HK-2 (cell line): Measurements from ENCODE around the gene ZGPAT.

ENCODE experiments used
- DNase-seq: peaks from one replicate; pipeline ENCODE4 v3.0.0-alpha.2; 2018; ENCODE audit not compliant: unreplicated experiment

Gene ZGPAT

DNA sequence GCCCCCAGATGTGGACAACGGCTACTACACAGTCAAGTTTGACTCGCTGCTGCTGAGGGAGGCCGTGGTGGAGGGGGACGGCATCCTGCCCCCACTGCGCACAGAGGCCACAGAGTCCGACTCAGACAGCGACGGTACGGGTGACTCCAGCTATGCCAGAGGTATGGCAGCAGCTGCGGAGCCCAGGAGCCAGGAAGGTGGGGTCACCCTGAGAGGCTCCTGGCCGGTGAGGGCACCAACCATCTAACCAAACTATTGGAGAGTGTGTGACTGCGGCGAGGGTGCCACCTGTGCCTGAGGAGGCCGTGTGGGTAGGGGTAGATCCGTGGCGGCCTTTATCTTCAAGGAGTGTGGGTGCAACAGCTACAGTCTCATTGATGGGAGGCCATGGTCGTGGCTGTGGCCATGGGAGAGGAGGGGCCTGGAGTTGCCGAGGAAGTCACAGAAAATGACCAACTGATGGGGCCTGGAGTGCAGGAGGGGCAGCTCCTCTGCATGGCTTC, 25.8 kb downstream of the ZGPAT start:
- no peak for DNase-seq

DNA sequence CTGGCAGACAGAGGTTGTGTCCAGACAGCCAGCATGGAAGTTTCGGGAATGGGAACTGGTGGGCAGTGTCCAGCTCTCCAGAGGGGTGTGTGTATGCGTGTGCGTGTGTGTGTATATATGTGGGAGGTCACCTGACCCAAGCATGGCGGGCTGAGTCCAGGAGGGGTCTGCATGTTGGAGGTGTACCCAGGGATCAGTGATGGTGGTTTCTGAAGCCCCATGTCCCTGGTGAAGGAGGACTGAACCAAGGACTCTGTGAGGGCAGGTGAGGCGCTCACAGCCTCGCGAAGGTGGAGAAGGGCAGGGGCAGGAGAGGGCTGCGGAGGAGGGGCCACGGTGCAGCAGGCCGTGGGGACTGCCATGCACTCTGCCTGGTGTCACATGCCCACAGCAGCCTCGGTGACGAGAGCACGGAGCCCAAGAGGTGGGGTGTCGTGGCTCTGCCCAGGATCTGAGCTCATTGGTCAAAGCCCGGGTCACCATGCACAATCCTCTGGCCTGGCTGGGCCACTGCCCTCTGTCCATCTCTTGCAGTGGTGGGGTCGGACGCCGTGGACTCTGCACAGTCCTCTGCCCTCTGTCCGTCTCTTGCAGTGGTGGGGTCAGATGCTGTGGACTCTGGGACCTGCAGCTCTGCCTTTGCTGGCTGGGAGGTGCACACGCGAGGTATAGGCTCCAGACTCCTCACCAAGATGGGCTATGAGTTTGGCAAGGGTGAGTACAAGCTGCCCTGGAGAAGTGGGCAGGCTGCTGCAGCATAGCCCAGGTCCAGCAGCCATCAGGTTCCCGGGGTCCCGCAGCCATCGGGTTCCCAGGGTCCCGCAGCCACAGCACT, 26.5 kb downstream of the ZGPAT start:
- no peak for DNase-seq

DNA sequence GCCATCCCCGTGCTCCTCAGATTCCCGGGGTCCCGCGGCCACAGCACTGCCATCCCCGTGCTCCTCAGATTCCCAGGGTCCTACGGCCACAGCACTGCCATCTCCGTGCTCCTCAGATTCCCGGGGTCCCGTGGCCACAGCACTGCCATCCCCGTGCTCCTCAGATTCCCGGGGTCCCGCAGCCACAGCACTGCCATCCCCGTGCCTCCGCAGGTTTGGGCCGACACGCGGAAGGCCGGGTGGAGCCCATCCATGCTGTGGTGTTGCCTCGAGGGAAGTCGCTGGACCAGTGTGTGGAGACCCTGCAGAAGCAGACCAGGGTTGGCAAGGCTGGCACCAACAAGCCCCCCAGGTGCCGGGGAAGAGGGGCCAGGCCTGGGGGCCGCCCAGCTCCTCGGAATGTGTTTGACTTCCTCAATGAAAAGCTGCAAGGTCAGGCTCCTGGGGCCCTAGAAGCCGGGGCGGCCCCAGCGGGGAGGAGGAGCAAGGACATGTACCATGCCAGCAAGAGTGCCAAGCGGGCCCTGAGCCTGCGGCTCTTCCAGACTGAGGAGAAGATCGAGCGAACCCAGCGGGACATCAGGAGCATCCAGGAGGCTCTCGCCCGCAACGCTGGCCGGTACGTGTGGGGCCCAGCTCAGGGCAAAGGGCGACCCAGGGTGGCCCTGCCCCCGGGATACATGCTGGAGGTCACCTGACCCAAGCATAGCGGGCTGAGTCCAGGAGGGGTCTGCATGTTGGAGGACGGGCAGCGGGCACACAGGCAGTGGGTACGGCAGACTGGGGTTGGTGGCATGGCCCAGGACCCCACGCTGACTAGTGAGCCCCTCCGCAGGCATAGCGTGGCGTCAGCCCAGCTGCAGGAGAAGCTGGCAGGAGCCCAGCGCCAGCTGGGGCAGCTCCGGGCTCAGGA, 27.4 kb downstream of the ZGPAT start:
- DNase-seq = no peak

DNA sequence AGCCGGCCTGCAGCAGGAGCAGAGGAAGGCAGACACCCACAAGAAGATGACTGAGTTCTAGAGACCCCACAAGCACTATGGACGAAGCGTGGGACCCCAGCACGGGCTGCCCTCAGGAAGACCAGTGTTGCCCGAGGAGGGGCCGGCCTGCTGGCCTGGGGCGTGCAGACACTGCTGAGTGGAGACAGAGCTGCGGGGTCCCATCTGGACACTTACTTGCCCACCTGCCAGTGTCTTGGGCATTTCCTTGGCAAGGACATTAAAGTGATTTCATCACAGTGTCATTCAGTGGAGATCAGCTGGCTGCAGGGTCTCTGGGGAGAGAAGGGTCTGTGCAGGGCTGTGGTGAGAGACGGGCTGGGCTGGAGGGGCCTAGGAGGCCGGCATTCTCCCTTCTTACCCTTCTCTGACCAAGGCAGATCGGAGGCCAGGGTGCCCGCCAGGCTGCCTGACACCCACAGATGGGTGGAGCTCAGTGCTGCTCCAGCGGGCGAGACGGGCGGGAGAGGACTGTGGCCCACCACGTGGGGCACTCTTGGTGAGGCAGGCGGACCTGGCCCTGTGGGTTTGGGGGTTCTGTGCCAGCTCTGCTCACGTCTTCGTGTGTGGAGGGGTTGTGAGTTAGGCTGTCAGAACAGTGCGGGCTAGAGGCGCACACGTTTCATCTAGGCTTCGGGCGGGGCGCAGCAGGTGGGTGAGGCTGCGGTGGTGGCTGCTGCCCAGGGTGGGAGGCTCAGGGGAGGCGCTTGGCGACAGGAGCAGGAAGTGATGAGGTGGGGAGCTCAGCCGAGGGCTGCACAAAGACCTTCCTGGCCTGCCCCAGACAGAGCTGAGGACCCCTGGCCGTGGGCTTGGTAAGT, 28.2 kb downstream of the ZGPAT start, which contains the start of gene LIME1:
Gene LIME1 (plus strand): TSS at position 806 of the 860 bp plus-strand sequence. CDS start 886 bp downstream, outside the sequence.
- DNase-seq = no peak

DNA sequence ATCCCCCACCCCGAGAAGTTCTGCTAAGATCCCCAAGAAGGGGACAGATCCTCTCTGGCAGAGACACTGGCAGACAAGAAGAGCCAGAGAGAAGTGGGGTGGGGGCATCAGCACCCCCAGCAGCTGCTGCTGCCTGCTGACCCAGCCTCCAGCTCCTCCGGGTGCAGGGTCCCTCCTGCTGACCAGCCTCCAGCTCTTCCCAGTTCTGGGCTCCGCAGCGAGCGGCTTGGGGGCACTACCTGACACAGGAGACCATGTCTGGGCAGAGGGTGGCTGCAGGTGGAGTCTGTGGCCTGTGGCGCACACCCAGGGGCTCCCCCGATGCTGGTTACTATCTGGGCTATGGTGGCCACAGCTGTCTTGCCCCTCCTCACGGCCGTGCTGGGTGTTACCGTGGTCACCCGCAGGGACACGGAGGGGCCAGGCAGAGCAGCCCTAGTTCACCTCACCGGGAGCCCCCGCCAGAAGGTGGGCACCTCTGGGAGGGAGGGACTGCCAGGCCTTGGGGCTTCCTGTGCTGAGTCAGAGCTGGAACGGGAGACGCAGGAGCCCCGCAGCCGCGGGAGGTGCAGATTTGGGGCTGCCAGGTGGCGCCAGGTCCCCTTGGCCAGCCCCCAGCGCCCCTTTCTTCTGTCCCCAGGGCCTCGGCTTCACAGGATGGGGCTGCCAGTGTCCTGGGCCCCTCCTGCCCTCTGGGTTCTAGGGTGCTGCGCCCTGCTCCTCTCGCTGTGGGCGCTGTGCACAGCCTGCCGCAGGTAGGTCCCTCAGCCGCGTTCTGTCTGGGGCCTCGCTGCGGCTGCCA, 29.3 kb downstream of the ZGPAT start:
- no peak for DNase-seq

DNA sequence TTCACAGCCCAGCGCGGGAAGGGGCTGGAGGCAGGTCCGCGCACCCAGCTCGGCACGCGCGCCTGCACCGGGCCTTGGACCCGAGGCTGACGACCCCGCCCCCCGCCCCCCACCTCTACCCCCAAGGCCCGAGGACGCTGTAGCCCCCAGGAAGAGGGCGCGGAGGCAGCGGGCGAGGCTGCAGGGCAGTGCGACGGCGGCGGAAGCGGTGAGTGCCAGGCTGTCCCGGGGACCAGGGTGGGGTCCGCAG, 29.8 kb downstream of the ZGPAT start:
- no peak for DNase-seq

DNA sequence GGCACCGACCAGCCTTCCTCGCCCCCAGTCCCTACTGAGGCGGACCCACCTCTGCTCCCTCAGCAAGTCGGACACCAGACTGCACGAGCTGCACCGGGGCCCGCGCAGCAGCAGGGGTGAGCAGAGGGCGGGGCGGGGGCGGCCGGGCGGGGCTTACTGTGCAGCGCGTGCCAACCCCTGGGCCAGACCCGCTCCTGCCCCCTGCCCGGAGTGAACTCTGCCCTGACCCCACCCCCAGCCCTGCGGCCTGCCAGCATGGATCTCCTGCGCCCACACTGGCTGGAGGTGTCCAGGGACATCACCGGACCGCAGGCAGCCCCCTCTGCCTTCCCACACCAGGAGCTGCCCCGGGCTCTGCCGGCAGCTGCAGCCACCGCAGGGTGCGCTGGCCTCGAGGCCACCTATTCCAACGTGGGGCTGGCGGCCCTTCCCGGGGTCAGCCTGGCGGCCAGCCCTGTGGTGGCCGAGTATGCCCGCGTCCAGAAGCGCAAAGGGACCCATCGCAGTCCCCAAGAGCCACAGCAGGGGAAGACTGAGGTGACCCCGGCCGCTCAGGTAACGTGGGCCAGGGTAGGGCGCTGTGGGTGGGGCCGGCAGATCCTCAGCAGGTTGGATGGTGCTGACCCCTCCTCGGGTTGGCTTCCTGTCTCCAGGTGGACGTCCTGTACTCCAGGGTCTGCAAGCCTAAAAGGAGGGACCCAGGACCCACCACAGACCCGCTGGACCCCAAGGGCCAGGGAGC, 30.3 kb downstream of the ZGPAT start:
- DNase-seq = no peak

DNA sequence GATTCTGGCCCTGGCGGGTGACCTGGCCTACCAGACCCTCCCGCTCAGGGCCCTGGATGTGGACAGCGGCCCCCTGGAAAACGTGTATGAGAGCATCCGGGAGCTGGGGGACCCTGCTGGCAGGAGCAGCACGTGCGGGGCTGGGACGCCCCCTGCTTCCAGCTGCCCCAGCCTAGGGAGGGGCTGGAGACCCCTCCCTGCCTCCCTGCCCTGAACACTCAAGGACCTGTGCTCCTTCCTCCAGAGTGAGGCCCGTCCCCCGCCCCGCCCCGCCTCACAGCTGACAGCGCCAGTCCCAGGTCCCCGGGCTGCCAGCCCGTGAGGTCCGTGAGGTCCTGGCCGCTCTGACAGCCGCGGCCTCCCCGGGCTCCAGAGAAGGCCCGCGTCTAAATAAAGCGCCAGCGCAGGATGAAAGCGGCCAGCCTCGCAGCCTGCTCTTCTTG, 30.9 kb downstream of the ZGPAT start:
- DNase-seq = no peak

DNA sequence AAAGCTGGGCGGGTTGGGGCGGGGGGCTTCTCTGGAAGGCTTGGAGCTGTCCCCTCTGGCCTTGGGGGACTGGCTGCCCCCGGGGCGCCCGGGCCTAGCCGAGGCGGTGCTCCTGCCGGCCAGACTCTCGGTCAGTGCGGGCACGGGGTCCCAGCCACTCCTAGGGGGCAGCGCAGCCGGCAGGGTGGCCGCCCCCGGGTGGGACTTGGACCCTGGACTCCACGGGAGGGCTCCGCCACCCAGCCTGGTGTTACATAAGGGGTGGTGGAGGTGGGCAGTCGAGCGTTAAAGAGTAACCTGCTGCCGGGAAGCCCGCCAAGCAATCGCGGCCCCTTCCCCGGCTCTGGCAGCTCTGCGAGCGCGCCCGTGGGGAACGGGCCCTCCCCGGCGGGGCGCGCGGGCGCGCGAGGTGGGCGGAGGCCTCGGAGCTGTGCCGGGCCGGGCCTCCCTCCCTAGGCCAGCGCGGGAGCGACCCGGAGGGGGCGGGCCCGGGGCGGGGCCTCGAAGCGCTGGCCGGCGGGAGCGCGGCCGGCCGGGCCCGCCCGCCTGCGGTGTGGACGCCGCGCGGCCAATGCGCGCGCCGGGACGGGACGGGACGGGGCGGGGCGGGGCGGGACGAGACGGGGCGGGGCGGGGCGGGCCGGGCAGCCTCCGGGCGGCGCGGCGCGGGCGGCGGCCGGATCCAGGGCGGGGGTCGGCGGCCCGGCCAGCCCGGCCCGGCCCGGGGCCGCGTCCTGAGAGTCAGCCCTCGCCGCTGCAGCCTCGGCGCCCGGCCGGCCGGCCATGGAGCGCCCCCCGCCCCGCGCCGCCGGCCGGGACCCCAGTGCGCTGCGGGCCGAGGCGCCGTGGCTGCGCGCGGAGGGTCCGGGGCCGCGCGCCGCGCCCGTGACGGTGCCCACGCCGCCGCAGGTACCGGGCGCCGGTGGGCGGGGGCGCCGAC, 31.6 kb downstream of the ZGPAT start, which contains the start of gene SLC2A4RG:
Gene SLC2A4RG (plus strand): TSS at position 647 of the 940 bp plus-strand sequence. CDS start 137 bp downstream, at position 784.
- DNase-seq = peak; percentile 75

DNA sequence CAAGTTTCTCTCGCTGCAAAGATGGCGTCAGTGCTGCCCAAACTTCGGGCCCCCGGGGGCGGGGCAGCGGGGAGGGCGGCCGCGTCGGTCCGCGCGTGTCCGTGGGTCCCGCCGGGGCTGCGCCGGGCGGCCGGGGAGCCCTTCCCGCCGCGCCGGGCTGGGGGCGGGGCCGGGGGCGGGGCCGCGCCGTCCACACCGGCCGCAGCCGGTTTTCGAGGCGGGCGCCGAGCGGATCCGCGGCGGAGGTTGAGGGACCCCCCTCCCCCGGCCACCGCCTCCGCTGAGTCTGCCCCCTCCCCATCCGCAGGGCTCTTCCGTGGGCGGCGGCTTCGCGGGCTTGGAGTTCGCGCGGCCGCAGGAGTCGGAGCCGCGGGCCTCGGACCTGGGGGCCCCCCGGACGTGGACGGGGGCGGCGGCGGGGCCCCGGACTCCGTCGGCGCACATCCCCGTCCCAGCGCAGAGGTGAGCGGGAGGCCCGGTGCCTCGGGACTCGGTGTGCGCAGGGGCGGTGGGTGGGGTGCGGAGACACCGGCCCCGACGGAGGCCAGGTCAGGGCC, 32.3 kb downstream of the ZGPAT start:
- no peak for DNase-seq

DNA sequence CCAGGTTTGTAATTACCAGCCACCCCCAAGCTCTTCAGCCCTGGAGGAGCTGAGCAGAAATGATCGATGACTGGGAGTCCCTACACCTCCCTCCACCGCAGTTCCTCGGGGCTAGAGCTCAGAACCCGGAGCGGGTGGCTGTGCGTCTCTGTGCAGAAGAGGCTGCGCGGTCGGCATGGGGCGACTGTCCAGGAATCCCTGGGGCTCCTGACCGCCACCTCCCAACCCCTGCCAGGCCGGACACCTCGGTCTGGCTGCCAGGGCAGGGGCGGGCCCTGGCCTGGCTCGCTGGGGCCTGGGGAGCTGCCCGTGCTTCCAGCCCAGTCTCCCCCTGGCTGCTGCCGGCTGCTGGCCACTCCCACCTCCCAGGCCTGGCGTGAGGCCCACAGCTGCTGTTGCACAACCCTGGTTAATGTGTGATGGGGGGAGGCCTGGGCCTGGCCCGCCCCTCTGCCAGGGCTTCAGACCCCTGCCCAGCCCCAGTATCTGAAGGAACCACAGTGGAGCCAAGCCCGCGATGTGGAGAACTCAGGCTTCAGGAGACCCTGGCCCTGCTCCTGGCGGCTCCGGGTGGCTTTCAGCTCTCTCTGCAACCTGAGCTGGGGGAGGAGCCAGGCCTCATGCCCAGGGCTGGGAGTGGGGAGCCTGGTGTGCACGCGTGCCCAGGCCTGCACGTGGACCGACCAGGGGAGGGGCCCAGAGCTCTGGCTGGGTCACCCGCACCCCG, 33.0 kb downstream of the ZGPAT start:
- peak; percentile 96 for DNase-seq

DNA sequence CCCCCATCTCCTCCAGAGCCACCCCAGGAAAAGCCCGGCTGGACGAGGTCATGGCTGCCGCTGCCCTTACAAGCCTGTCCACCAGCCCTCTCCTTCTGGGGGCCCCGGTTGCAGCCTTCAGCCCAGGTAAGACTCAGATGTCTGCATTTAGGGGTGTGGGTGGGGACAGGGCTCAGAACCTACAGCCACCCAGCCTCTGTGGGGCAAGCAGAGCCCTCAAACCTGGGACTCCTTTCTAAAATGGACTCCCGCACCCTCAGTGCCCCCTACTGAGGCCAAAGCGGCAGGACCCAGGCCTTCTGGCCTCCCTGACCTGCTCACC, 33.5 kb downstream of the ZGPAT start:
- DNase-seq = no peak

DNA sequence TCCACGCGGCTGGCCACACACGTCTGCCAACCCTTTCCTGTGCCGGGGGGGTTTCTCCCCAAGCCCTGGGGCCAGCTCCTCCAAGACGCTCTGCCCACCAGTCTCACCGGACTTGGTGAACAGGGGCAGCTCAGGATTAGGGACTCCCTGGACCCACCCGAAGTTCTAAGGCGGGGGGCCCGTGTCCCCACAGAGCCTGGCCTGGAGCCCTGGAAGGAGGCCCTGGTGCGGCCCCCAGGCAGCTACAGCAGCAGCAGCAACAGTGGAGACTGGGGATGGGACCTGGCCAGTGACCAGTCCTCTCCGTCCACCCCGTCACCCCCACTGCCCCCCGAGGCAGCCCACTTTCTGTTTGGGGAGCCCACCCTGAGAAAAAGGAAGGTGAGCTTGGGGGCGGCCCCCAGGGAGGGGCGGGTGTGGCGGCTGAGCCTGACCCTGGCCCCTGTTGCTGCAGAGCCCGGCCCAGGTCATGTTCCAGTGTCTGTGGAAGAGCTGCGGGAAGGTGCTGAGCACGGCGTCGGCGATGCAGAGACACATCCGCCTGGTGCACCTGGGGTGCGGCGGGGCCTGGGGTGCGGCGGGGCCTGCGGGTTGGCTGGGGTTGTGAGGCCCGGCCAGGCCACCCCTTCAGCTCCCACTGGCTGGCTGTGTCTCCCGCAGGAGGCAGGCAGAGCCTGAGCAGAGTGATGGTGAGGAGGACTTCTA, 34.0 kb downstream of the ZGPAT start:
- DNase-seq = no peak

DNA sequence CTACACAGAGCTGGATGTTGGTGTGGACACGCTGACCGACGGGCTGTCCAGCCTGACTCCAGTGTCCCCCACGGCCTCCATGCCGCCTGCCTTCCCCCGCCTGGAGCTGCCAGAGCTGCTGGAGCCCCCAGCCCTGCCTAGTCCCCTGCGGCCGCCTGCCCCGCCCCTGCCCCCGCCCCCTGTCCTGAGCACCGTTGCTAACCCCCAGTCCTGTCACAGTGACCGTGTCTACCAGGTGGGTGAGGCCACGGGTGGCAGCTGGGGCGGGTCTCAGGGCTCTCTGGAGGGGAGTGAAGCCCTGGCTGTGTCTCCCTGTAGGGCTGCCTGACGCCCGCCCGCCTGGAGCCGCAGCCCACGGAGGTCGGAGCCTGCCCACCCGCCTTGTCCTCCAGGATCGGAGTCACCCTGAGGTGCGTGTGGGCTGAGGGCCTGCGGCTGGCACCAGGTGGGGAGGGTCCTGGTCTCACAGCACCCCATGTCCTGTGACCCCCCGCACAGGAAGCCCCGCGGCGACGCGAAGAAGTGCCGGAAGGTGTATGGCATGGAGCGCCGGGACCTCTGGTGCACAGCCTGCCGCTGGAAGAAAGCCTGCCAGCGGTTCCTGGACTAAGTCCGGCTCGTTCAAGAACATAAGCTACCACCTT, 34.7 kb downstream of the ZGPAT start:
- DNase-seq = no peak

DNA sequence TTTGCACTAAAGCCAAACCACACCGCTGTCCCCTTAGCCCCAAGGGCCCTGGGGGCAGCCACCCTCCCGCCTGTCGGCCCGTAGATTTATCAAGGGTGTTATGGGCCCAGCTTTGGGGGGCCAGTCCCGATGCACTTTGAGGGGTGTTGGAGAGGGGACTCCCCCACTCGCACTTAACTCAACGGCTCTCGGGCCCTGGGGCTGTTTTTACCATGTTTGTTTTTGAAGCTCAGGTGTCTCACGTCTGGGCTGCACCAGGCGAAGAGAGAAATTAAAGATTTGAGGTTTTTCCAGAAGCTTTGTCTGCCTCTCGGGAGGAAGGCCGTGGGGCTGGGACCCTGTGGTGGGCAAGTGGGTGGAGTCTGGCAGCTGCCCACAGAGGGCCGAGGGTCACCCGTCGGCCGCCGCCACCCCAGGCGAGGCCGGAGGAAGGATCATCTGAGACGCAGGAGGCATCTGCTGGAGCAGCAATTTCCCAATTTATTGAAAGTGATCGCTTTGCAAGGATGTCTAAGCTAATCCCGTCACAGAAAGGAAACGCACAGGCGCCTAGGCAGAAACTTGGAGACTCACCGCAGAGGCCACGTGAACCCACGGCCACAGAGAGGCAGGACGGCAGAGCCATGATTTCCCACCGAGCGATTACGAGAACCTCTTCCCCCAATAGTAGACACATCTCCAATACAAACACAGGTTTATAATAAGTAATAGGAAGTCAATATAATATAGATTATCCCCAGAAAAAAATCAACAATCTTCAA, 35.6 kb downstream of the ZGPAT start:
- no peak for DNase-seq

DNA sequence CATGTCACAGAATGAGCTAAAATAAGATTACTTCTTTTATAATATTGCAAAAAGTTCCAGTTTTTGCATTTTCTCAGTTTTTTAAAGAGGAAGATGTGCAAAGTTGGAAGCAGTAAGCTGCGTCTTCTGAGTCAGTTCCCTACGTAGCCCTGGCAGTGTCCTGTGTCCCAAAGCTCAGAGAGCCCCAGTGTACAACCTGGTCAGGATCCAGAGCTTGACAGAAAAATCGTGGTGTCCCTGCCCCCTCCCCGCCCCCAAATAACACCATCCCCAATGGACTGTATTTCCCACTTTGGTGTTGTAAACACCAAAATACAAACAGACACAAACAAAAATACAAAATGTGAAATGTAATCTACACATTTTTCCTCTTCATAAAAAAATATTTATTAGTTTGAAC, 36.3 kb downstream of the ZGPAT start:
- no peak for DNase-seq
